ENCODE results near the gene PCDHAC2. TPM values are rescaled to one million over a fixed set of nuclear protein-coding genes. Genes with fewer than 3 reads are reported as not detected.

Gene PCDHAC2
- total and polyA plus RNA-seq, 4 donors = 0.50 to 1.8 (median 0.78) TPM

DNA sequence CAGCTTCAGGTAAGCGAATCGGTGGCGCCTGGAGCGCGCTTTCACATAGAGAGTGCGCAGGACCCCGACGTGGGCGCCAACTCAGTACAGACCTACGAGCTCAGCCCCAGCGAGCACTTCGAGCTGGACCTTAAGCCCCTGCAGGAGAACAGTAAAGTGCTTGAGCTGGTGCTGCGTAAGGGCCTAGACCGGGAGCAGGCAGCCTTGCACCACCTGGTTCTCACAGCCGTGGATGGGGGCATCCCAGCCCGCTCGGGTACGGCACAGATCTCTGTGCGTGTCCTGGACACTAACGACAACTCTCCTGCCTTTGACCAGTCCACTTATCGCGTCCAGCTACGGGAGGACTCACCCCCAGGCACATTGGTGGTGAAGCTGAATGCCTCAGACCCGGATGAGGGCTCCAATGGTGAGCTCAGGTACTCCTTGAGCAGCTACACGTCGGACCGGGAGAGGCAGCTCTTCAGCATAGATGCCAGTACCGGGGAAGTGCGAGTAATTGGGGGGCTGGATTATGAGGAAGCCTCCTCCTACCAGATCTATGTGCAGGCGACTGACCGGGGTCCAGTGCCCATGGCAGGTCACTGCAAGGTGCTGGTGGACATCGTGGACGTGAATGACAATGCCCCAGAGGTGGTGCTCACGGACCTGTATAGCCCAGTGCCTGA is 1.1 kb downstream of the PCDHAC2 start:
- no peak for TF ChIP-seq HNF4A (conservative IDR thresholded peaks at IDR 0.05)
- TF ChIP-seq, protein P1, sequence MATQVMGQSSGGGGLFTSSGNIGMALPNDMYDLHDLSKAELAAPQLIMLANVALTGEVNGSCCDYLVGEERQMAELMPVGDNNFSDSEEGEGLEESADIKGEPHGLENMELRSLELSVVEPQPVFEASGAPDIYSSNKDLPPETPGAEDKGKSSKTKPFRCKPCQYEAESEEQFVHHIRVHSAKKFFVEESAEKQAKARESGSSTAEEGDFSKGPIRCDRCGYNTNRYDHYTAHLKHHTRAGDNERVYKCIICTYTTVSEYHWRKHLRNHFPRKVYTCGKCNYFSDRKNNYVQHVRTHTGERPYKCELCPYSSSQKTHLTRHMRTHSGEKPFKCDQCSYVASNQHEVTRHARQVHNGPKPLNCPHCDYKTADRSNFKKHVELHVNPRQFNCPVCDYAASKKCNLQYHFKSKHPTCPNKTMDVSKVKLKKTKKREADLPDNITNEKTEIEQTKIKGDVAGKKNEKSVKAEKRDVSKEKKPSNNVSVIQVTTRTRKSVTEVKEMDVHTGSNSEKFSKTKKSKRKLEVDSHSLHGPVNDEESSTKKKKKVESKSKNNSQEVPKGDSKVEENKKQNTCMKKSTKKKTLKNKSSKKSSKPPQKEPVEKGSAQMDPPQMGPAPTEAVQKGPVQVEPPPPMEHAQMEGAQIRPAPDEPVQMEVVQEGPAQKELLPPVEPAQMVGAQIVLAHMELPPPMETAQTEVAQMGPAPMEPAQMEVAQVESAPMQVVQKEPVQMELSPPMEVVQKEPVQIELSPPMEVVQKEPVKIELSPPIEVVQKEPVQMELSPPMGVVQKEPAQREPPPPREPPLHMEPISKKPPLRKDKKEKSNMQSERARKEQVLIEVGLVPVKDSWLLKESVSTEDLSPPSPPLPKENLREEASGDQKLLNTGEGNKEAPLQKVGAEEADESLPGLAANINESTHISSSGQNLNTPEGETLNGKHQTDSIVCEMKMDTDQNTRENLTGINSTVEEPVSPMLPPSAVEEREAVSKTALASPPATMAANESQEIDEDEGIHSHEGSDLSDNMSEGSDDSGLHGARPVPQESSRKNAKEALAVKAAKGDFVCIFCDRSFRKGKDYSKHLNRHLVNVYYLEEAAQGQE (IDR thresholded peaks at IDR 0.05) = no peak
- TF ChIP-seq EGR1 (IDR thresholded peaks at IDR 0.05; ENCODE audit: low read depth in 2 of 2) = no peak
- TF ChIP-seq RXRA (IDR thresholded peaks at IDR 0.05) = no peak
- TF ChIP-seq YY1 (IDR thresholded peaks at IDR 0.05) = no peak
- no peak for TF ChIP-seq SP1 (IDR thresholded peaks at IDR 0.05)

DNA sequence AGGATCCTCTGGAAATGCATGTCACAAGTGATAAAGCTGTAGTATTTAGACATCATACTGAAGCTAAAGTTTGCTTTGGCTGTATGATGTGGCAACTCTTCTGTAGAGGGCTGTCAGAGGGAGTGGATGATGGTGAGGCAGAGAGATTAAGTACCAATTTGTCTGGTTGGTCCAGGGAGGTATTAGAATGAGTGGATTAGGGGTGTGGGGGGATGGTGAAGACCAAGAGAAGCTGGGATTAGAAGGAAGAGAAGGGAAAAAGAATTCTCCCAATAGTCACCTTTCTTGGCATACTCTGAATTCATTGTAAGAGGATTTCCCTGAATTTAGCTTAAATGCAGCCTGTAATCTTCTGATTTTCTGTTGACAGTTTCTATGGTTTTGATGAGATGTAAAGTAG is 3.6 kb downstream of the PCDHAC2 start:
- TF ChIP-seq HNF4A (conservative IDR thresholded peaks at IDR 0.05) (no peak), TAF1 (conservative IDR thresholded peaks at IDR 0.05) (no peak), JUND (IDR thresholded peaks at IDR 0.05) (no peak), GABPA (IDR thresholded peaks at IDR 0.05 in 1 of 2, conservative IDR thresholded peaks at IDR 0.05 in 1 of 2) (no peak), FOXA1 (IDR thresholded peaks at IDR 0.05) (no peak), NR2F2 (IDR thresholded peaks at IDR 0.05) (no peak), SP1 (IDR thresholded peaks at IDR 0.05) (no peak), FOXA2 (IDR thresholded peaks at IDR 0.05) (no peak), RAD21 (IDR thresholded peaks at IDR 0.05) (no peak), HNF4G (IDR thresholded peaks at IDR 0.05) (no peak), EGR1 (IDR thresholded peaks at IDR 0.05; ENCODE audit: low read depth in 2 of 2) (no peak), YY1 (IDR thresholded peaks at IDR 0.05) (no peak), RXRA (IDR thresholded peaks at IDR 0.05) (no peak)
- TF ChIP-seq, protein P1 (IDR thresholded peaks at IDR 0.05) = no peak
- TF ChIP-seq, protein P2, sequence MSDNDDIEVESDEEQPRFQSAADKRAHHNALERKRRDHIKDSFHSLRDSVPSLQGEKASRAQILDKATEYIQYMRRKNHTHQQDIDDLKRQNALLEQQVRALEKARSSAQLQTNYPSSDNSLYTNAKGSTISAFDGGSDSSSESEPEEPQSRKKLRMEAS (IDR thresholded peaks at IDR 0.05) = no peak
- TF ChIP-seq, protein P3, sequence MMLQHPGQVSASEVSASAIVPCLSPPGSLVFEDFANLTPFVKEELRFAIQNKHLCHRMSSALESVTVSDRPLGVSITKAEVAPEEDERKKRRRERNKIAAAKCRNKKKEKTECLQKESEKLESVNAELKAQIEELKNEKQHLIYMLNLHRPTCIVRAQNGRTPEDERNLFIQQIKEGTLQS (IDR thresholded peaks at IDR 0.05) = no peak
- TF ChIP-seq, protein P4, sequence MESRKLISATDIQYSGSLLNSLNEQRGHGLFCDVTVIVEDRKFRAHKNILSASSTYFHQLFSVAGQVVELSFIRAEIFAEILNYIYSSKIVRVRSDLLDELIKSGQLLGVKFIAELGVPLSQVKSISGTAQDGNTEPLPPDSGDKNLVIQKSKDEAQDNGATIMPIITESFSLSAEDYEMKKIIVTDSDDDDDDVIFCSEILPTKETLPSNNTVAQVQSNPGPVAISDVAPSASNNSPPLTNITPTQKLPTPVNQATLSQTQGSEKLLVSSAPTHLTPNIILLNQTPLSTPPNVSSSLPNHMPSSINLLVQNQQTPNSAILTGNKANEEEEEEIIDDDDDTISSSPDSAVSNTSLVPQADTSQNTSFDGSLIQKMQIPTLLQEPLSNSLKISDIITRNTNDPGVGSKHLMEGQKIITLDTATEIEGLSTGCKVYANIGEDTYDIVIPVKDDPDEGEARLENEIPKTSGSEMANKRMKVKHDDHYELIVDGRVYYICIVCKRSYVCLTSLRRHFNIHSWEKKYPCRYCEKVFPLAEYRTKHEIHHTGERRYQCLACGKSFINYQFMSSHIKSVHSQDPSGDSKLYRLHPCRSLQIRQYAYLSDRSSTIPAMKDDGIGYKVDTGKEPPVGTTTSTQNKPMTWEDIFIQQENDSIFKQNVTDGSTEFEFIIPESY (IDR thresholded peaks at IDR 0.05) = no peak
- TF ChIP-seq, protein P5, sequence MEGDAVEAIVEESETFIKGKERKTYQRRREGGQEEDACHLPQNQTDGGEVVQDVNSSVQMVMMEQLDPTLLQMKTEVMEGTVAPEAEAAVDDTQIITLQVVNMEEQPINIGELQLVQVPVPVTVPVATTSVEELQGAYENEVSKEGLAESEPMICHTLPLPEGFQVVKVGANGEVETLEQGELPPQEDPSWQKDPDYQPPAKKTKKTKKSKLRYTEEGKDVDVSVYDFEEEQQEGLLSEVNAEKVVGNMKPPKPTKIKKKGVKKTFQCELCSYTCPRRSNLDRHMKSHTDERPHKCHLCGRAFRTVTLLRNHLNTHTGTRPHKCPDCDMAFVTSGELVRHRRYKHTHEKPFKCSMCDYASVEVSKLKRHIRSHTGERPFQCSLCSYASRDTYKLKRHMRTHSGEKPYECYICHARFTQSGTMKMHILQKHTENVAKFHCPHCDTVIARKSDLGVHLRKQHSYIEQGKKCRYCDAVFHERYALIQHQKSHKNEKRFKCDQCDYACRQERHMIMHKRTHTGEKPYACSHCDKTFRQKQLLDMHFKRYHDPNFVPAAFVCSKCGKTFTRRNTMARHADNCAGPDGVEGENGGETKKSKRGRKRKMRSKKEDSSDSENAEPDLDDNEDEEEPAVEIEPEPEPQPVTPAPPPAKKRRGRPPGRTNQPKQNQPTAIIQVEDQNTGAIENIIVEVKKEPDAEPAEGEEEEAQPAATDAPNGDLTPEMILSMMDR (IDR thresholded peaks at IDR 0.05; ENCODE audit: low read depth, low read length, missing input control) = no peak
- Histone ChIP-seq H3K9ac (ENCODE audit: low read depth in 1 of 2, low read length in 2 of 2) (no peak overlapping the region), H3K4me3 (ENCODE audit: low read depth in 1 of 3, low read length in 3 of 3) (no peak overlapping the region), H3K4me1 (ENCODE audit: control insufficient read depth in 4 of 4, insufficient read depth in 4 of 4, low read length in 3 of 4) (peaks cover 0 to 20% (median 12%) of the 10 kb centered on the region in 4 donors), H3K36me3 (ENCODE audit: control insufficient read depth in 4 of 4, insufficient read depth in 3 of 4, low read depth in 1 of 4, low read length in 3 of 4) (no peaks in the 10 kb centered on the region), H3K27ac (ENCODE audit: low read depth in 1 of 2, low read length in 2 of 2) (no peak overlapping the region), H3K27me3 (ENCODE audit: control insufficient read depth in 4 of 4, insufficient read depth in 4 of 4, low read length in 3 of 4) (peaks cover 0 to 7% (median 5%) of the 10 kb centered on the region in 4 donors), H3K9me3 (ENCODE audit: control insufficient read depth in 4 of 4, low read length in 3 of 4) (peaks cover 0 to 4% (median 0%) of the 10 kb centered on the region in 4 donors)
- no peak for DNase-seq (ENCODE audit: low spot score)

More for the DNA sequence above, 1.1 kb downstream of the PCDHAC2 start:
- no peak overlapping the region for H3K27ac ChIP-seq (ENCODE audit: low read depth in 1 of 2, low read length in 2 of 2)
- no peak for DNase-seq (ENCODE audit: low spot score)
- H3K36me3 ChIP-seq (ENCODE audit: control insufficient read depth in 4 of 4, insufficient read depth in 3 of 4, low read depth in 1 of 4, low read length in 3 of 4) = no peaks in the 10 kb centered on the region
- H3K27me3 ChIP-seq (ENCODE audit: control insufficient read depth in 4 of 4, insufficient read depth in 4 of 4, low read length in 3 of 4) = peaks cover 0 to 9% (median 5%) of the 10 kb centered on the region in 4 donors
- WGBS = 31% methylated on average over 34 of the region's 34 CpGs
- peaks cover 0 to 20% (median 12%) of the 10 kb centered on the region in 4 donors for H3K4me1 ChIP-seq (ENCODE audit: control insufficient read depth in 4 of 4, insufficient read depth in 4 of 4, low read length in 3 of 4)
- no peak overlapping the region for H3K9ac ChIP-seq (ENCODE audit: low read depth in 1 of 2, low read length in 2 of 2)
- peaks cover 0 to 4% (median 0%) of the 10 kb centered on the region in 4 donors for H3K9me3 ChIP-seq (ENCODE audit: control insufficient read depth in 4 of 4, low read length in 3 of 4)
- H3K4me3 ChIP-seq (ENCODE audit: low read depth in 1 of 3, low read length in 3 of 3) = peak overlapping the region in 2 of 3 donors; percentile 52 to 60

Measured in liver (tissue), 9 donors.